ENCODE results near the gene ASIC2. TPM values are rescaled to one million over a fixed set of nuclear protein-coding genes. Genes with fewer than 3 reads are reported as not detected.

ASIC2 gene
- total RNA-seq, 1 donor: 0.18 TPM

GRCh38 chr17:33085256-33085655, 207.8 kb downstream of the ASIC2 start:
- no peak for DNase-seq (ENCODE audit: low read depth)
- no peak for TF ChIP-seq CTCF (IDR thresholded peaks at IDR 0.05; ENCODE audit: insufficient read depth, low read length)
- no peak overlapping the region for H3K4me3 ChIP-seq (ENCODE audit: low read depth, low read length)

- no peak for DNase-seq (ENCODE audit: low read depth)
- TF ChIP-seq CTCF (IDR thresholded peaks at IDR 0.05; ENCODE audit: insufficient read depth, low read length): no peak
- no peak overlapping the region for H3K4me3 ChIP-seq (ENCODE audit: low read depth, low read length)
Measured at GRCh38 chr17:33084755-33085154, 208.3 kb downstream of the ASIC2 start.

GRCh38 chr17:33082529-33083173, 210.4 kb downstream of the ASIC2 start:
- no peak for DNase-seq (ENCODE audit: low read depth)
- H3K4me3 ChIP-seq (ENCODE audit: low read depth, low read length): no peak overlapping the region
- no peak for TF ChIP-seq CTCF (IDR thresholded peaks at IDR 0.05; ENCODE audit: insufficient read depth, low read length)

GRCh38 chr17:33080091-33080490, 213.0 kb downstream of the ASIC2 start:
- no peak for TF ChIP-seq CTCF (IDR thresholded peaks at IDR 0.05; ENCODE audit: insufficient read depth, low read length)
- no peak overlapping the region for H3K4me3 ChIP-seq (ENCODE audit: low read depth, low read length)
- no peak for DNase-seq (ENCODE audit: low read depth)

GRCh38 chr17:33079201-33079600, 213.9 kb downstream of the ASIC2 start:
- H3K4me3 ChIP-seq (ENCODE audit: low read depth, low read length): no peak overlapping the region
- TF ChIP-seq CTCF (IDR thresholded peaks at IDR 0.05; ENCODE audit: insufficient read depth, low read length): no peak
- no peak for DNase-seq (ENCODE audit: low read depth)

GRCh38 chr17:33076979-33077378, 216.1 kb downstream of the ASIC2 start:
- no peak for TF ChIP-seq CTCF (IDR thresholded peaks at IDR 0.05; ENCODE audit: insufficient read depth, low read length)
- no peak overlapping the region for H3K4me3 ChIP-seq (ENCODE audit: low read depth, low read length)
- no peak for DNase-seq (ENCODE audit: low read depth)

- TF ChIP-seq CTCF (IDR thresholded peaks at IDR 0.05; ENCODE audit: insufficient read depth, low read length): no peak
- no peak for DNase-seq (ENCODE audit: low read depth)
- H3K4me3 ChIP-seq (ENCODE audit: low read depth, low read length): no peak overlapping the region
Measured at GRCh38 chr17:33073416-33073815, 219.7 kb downstream of the ASIC2 start.

Measured in fibroblast of the aortic adventitia (primary cell).